HG03025 (cell line): ENCODE results near the gene CCNY.

Experiments used
- ATAC-seq: cut with Tn5 transposase; IDR thresholded peaks from one replicate; pipeline ENCODE4 v1.9.1; 2021; ENCODE audit warnings: mild to moderate bottlenecking, moderate library complexity; ENCODE audit not compliant: unreplicated experiment, low FRiP score

The CCNY gene

DNA sequence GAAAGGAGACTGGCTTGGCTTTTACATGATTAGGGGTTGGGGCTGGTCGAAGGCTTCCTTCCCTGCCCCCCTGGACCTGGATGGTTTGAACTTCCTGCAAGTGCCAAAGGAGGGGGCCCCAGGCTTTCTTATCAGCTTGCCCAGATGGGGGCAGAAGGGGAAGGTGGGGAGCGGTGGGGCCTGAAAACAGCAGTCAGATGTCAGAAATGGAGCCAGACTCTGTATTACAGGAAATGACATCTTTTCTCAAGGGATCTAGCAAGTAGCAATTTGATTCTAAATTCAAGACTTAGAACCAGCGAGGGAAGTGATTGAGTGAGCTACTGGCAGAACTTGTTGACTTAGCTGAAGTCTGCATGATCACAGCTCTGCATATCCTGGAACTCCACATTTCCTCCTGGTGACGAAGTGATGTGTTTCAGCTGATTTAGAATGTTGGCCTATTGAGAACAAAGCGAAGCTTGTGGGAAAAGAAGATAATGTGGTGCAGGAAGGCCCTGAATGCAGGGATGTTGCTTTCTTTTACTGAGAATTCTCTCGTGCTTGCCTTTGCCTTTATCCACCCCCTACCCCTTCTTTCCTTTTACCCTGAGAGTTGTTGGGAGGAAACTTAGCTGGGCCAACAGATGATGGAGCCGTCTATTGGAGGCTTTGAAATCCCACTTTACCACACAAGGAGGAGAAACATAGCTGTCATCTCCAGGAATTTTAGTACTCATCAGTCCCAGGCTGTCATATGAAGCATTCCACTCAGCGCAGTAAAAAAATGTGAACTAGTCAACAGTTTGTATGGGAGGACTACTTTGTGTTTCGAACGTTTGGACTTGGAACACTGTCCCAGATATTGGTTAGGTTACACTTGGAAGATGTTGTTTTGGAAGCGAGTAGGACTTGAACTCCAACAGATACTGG is 43.2 kb downstream of the CCNY start:
- ATAC-seq = peak; percentile 45

GRCh38 chr10:35382096-35382495 is 45.8 kb downstream of the CCNY start:
- no peak for ATAC-seq

- no peak for ATAC-seq
Observed at GRCh38 chr10:35384265-35384868, 48.1 kb downstream of the CCNY start.

DNA sequence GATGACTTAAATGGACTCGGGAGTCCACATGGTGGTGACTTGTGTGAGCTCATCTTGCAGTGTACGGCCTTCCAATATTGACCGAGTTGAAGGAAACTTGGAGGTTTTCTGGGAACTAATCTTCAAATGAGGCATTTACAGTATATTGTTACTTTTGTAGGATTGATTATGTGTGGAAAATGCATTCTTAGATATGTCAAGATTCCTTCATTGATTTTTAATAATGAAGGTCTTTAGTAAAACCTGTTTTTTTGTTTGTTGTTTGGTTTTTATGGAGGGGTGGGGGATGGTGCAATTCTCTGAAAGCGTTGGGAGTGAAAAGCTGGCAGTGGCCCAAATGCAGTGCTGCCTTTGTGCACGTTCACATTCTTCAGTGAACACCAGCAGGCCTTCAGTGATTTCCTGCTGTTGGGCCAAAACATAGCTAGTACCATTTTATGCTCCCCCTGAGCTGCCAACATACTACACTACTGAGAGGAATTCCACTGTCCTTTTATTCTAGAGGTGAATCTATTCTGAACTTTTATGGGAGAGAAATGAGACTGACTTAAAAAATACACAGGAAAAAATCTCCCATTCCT is 50.4 kb downstream of the CCNY start:
- ATAC-seq = no peak

DNA sequence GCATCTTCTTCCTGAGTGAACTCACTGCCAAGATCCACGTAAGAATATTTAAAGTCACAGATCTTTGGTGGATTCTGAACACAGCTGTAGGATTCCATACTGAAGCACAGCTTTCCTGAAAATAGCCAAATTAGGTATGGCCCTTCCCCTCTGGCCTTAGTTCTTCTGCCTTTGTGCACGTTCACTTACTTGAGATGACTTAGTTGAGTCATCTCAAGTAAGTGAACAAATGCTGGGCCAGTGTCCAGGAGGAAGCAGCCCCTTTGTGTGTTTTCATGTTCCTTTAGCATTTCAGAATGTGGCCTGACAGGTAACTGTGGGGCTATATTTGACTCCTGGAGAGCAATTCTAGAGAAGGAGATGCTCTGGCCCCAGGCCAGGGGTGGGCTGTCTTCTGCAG is 51.5 kb downstream of the CCNY start:
- ATAC-seq = peak; percentile 87

DNA sequence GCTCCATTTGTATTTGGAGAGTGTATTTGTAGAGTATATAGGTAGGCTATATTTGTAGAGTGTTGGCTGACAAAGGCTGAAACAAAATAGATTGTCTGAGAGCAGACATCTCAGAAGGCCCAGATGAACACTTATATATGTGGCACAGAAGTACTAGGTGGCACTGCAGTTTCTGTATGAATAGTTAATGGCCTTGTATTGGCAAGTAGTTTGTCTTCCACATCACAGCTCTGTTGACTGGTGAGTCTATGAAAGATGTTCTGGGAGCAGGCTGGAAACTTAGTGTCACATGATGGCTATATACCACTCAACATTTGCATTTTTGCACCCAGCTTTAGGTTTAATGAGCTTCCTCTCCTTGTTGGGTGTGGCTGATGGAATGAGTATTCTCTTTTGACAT is 51.9 kb downstream of the CCNY start:
- ATAC-seq = peak; percentile 33

DNA sequence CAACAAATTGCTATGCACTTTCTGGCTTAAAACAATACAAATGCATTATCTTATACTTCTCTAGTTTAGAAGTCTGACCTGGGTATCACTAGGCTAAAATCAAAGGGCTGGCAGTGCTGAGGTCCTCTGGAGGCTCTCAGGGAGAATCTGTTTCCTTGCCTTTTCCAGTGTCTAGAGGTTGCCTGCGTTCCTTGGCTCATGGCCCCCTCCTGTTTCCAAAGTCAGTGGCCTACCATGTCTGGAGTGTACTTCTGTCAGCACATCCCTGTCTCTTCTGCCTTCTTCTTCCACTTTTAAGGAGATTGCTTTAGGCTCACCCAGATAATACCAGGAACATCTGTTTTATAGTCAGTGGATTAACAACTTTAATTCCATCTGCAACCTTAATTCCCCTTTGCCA is 52.4 kb downstream of the CCNY start:
- no peak for ATAC-seq

GRCh38 chr10:35390161-35390840 is 54.0 kb downstream of the CCNY start:
- no peak for ATAC-seq

GRCh38 chr10:35390843-35391152 is 54.5 kb downstream of the CCNY start:
- ATAC-seq = no peak

DNA sequence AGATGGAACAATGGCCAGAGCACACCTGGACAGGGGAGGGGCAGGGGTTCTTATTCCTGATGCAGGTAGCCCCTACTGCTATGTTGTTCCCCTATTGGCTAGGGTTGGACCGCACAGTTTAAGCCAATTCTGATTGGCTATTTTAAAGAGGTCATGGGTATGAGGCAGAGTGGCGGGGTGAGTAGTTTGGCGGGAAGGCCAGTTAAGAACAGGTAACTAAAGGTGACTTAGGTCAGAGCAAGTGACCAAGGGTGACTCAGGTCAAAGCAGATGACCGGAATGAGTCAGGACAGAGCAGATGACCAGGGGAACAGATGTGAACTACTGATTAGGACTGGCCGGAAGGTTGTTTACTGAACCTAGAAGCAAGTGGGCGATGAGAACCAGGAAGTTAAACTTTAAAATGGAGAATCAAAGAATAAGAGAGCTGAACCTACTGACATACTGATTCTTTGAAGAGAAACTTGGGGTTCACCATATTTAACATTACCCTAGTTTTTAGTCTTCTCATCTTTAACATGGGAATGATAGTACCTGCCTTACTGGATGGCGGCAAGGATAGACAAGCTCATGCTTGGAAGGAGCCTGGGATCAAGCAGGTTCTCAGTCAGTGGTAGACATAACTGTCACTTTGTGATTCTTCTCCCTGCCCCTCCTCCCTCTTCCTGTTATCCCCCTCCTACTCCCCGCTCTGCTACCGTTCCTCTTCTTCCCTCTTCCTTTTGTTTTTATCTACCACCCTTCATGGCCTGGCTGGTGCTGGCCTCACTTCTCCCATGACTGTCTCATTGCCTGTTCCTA is 55.0 kb downstream of the CCNY start:
- ATAC-seq = no peak

DNA sequence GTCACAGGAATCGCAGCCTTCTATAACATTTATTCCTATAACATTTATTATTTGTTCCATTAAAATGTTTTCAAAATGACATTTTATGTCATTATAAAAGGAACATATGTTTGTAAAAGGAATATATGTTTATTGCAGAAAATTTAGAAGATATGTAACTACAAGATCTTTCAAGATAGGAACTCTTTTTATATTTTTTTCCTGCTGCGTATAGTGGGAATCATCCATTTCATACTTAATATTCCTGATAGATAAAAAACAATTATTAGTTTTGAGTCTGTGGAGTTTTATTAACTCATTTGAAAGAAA is 55.6 kb downstream of the CCNY start:
- ATAC-seq = no peak

- ATAC-seq = no peak
Observed at GRCh38 chr10:35392482-35393228, 56.3 kb downstream of the CCNY start.

DNA sequence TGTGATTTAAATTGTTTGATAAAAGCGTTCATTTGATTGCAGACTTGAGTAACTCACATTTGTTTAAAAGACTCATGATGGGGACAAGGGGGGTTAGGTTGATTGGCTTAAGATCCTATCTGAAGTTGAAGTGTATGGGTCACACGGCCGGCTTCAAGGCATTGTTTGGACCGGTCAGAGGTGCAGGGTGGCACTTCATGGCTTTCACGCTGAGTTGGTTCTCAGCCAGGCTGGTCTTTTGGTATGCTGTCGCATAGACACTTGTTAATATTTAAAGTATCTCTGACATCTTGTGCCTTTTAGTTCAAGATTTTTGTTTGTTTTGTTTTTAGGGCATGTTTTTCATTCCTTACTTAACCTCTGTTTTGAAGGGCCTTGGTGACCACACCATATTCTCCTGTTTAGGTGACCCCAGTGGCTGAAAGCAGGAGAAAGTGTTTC is 58.1 kb downstream of the CCNY start:
- no peak for ATAC-seq

DNA sequence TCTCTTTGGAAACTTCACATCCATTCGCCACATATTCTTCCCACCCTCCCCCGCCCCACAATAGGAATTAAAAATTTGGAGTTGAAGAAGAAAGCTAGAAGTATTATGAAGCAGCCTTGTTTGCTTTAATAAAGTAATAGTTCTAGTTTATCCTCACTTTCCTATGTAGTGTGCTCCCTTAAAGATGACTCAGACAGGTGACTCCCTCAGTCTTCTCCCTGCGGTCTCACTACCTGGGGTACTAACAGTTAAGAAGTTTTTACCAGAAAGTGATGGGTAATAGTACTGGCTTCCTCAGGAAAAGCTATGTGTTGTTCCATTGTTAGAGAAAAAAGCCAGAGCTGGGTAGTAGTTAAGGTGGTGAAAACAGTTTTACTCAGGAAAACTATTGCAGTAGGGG is 58.6 kb downstream of the CCNY start:
- ATAC-seq = no peak

DNA sequence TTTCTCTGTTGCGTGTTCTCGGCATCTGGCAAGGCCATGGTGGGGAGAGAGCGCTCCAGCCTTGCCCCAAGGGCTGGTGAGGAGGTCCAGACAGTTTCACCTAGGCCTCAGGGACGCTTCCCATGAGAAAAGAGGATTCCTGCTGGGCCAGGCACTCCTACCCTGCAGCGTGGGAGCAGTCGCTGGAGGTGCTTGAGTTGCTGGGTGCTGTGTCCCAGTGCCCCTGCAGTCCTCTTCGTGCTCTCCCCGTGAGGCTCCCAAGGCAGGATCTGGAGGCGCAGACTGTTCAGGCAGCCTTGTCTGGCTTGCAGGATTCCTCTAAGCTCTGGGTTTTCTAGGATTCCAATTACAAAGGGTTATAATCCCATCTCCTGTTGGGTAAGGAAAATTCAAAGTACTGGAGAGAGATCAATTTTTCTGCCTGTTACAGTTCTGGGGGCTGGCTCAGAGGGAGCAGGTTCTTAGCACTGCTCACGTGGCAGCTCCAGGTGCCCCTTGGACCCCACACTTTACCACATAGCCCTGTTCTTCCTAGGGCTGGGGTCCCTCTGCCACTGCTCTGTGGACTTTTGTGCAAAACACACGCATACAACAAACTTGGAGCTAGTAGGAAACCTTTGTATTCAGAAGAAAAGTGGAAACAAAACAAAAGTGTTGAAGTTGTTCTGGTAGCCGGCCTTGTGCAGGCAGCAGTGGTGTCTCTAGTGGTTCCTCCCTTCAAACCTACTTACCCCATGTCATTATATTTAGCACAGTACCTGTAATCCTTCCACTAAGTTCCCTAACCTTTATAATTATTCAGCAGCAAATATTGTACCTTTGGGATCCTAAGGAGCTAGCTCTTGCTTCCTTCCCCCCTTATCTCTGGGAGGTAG is 60.5 kb downstream of the CCNY start:
- ATAC-seq = no peak

- ATAC-seq = no peak
Observed at GRCh38 chr10:35397953-35398352, 61.6 kb downstream of the CCNY start.

DNA sequence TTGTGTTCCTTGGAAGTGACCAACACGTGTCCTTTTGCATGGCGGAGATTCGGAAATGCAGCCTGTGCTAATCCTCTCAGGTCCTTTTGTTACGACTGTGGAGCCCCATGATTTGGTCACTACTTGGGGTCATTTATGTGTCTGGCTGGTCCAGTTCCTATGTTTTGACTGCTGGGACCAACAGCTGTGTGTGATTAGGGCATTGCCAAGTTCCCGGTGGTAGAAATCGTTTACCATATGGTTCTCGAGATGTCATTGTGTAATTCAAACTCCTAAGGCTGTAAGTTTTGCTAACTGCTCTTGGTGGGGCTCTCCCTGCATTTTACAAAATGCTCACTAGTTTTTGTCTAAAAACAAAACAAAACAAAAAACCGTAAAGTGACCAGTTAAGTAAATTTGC is 62.0 kb downstream of the CCNY start:
- ATAC-seq = no peak

DNA sequence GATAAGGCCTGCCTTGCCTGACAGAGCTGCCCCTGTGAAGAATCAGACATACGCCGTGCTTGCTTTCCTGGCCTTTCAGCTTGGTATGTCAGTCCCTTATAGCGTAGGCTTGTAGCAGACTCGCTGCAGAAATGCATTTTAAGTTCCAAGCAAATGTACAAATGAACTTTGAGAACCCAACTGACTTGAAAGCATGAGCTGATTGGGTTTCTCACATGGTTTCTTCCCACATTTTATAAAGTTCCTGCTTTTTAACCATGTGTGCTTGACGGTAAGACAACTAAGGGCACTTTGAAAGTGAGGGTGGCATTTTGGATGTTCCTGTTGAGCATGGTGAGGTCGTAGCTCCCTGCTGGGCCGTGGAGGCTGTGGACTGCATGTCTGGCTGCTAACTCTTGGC is 62.6 kb downstream of the CCNY start:
- ATAC-seq = no peak

DNA sequence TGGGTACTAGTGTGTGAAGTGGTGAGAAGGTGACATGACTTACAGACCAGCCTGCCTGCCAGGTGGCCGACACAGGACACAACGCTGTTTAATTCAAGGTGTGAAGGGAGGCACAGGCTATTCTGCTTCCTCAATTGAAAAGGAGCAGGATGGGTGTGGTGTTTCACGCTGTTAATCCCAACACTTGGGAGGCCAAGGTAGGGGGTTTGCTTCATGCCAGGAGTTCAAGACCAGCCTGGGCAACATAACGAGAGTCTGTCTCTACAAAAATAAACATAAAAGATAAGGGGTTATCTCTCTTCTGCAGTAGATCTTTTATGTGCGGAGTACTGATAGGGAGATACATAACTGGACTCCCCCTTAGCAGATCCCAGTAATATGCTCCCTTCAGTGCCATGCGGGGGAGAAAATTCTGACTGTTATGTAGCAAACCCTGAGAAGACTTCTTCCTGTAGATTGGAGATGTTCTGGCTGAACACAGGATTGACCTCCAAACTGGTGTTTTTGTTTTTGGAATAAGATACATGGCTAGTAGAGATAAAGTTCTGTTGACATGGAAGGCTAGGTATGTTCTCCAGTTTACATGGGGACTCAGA is 63.2 kb downstream of the CCNY start:
- no peak for ATAC-seq
